Limb (tissue), 2 donors: Measurements from ENCODE around the gene GAPDH.
"Not testable (repeated sequence)": the region's sequence is repeated elsewhere in the genome, so short reads cannot be mapped to it uniquely, and the experiment has no call there.

Experiments
- DNase-seq, 2 donors: peaks; one replicate each; pipeline ENCODE4 v3.0.0-alpha.2; 2016; ENCODE audit errors: extremely low spot score in 2 of 2

GAPDH gene

GRCh38 chr12:6541371-6542165 is 7.3 kb downstream of the GAPDH start:
- no peak for DNase-seq

DNA sequence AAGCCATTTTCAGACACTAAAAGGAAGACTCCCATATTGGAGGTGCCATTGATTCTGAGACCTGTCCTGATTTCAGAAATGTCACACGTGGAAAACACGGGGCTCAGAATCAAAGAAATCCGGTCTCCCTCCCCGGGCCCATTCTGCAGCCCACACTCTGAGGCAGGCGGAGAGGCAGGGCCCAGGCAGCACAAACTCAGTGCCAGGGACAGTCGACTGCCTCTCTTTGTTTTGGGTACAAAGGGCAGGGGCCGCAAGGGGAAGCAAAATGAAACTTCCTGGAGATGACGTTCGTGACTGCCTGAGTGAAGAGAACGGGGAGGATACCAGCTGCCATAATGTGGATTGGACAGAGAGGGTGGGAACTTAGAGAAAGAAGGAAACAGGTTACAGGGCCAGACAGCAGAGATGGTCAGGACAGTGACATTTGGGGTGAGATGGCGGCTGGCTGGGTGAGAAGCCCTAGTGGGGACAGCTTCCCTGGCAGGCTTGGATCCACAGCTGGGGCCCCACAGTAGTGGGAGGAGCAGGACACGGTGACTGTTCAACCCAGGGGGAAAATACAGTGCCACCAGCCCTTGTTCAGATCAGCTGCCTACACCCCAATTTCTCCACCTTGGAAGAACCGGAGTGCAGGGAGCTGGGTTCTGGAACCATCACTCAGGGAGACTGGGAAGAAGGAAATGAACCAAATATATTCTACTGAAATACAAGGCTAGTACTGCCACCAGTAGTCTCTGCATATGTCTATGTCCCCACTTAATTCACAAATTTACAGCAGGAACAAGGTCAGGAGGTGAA is 8.1 kb downstream of the GAPDH start:
- DNase-seq: no peak

DNA sequence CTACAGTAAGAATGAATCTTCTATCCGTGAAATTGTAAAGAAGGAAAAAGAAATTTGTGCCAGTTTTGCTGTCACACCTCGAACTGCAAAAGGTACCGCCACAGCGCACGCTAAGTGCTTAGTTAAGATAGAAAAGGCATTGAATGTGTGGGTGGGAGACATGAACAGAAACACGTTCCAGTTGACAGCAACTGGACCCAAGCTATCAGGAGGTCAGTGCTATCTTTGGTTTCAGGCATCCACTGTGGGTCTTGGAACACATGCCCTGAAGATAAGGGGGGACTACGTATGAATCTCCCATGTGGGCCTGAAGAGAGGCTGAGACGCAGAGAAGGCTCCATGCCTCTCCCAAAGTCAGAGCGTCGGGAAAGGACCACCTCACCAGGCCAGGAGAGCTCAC is 11.7 kb downstream of the GAPDH start:
- DNase-seq: no peak

DNA sequence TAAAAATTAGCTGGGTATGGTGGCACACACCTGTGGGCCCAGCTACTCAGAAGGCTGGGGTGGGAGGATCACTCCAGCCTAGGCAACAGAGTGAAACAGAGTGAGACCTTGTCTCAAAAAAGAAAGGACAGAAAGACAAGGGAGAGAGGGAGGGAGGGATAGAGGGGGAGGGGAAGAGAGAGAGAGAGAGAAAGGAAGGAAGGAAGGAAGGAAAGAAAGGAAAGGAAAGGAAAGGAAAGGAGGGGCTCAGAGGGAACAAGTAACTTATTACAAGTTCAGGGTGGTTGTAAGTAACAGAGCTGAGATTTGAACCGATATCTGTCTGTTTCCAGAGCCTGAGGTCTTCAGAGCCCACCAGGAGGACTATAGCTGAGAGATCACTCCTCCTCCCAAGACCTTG is 13.2 kb downstream of the GAPDH start:
- DNase-seq: no peak

- peak in 1 of 2 donors; percentile 8 for DNase-seq
These were observed 13.7 kb downstream of the GAPDH start for GRCh38 chr12:6547987-6548386.

- no peak for DNase-seq
These were observed 14.2 kb downstream of the GAPDH start for GRCh38 chr12:6548556-6548955.

- DNase-seq: no peak
These were observed 14.8 kb downstream of the GAPDH start for GRCh38 chr12:6548966-6549683.

- no peak for DNase-seq
These were observed 15.4 kb downstream of the GAPDH start for GRCh38 chr12:6549684-6550151.

DNA sequence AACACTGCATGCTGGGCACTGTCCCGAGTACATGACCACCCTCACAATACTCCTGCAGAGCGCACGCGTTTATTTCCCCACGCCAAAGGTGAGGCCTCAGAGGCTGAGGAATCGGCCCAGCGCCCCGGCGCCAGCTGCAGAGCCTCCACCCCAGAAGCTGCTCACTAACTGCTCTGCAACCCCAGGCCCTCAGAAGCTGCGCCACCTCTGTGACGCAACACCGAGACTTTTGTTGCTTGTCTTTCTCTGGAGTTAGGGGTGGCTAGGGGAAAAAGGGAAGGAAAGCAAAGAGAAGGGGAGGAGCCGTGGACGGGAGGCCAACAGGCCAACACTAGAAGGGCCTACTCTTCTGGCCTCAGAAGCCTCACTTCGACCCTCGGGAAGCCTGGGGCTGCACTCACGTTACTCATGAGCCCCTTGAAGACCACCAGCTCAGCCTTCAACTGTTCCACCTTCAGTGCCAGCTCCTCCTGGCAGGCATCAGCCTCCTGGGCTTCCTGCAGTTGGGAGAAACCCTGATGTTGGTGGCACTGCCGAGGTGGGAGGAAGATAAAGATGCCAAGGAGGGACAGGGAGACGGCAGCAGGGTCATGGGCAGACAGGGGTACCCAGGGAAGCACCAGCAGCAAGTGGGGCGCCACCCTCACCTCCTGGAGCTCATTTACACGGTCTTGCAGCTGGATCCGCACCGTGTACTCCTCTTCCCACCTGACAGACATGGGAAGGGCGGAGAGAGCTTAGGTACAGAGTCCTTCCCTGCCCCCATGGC is 16.2 kb downstream of the GAPDH start:
- no peak for DNase-seq

DNA sequence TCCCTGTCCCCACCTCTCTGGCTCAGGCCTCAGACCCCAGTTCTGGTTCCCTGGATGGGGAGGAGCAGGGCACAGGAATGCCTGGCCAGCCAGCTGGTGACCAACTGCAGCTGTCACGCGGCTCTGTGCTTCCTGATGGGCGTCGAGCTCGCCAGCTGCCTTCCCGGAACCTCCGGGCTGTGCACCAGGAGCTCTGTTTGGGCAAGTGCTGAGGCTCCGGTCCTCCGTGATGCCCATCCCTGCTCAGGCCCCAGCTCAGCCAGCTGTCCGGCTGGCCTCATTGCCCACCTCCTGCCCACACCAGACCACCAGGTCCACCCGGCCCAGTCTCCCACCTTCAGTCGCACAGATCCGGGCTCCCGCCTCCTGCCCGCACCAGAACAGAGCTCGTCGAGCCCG is 16.7 kb downstream of the GAPDH start:
- DNase-seq: peak; percentile 51 to 60

GRCh38 chr12:6551496-6552139 is 17.3 kb downstream of the GAPDH start:
- peak in 1 of 2 donors; percentile 6 for DNase-seq

- no peak for DNase-seq
These were observed 17.8 kb downstream of the GAPDH start for GRCh38 chr12:6552140-6552551.

GRCh38 chr12:6553051-6553868 is 18.9 kb downstream of the GAPDH start:
- DNase-seq: peak in 1 of 2 donors; percentile 65

DNA sequence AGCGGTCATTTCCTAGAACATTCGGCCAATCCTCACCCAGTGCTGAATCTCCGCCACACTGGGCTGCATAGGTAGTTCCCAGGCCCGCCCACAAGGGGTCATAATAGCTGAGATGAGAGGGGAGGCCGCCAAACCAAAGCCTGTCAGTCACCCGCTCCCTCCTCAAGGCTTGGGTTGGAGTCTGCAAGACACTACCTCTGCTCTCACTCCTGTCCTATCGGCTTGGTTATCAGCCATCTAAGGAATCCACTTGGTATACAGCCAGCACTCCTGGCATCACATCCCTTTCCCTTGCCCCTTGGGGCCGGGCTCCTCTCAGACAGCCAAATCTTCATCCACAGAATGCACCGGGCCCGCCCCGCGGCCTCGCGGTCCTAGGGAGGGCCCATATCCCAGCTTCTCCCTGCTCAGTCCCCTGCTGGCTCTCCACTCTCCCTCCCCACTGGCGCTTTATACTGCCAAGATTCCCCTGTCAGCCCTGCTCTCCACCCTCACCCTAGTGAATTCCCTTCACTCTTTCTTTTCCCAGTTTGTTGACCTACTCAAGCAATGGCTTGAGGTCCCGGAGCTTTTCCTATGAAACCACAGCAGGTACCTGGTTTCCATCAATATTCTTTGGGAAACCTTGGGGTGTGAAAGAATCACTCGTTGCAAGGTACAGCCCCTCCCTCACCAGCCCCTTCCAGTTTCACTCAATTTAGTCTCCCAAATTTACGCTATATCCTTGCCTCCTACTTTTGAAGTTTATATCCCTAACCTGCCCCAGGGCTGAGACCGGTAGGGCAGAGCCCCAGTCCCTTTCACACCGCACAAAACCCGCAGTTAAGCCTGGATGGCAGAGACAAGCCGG is 20.1 kb downstream of the GAPDH start:
- DNase-seq: peak in 1 of 2 donors; percentile 85

- no peak for DNase-seq
These were observed 20.8 kb downstream of the GAPDH start for GRCh38 chr12:6555018-6555691.

DNA sequence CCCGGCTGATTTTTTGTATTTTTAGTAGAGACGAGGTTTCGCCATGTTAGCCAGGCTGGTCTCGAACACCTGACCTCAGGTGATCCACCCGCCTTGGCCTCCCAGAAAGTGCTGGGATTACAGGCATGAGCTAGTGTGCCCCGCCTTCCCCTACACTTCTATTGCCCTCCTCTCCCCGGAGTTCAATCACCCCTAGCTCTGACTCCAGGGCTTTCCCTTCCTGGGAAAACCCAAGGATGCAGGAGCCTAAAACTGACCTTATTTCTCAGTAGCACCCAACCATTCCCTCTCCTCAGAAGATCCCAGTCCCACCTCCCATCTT is 22.1 kb downstream of the GAPDH start:
- not testable (repeated sequence) for DNase-seq

- no peak for DNase-seq
These were observed 22.5 kb downstream of the GAPDH start for GRCh38 chr12:6556857-6557256.

- not testable (repeated sequence) for DNase-seq
These were observed 23.9 kb downstream of the GAPDH start for GRCh38 chr12:6558014-6558760.
